ENCODE results near the gene LETM1. TPM values are rescaled to one million over a fixed set of nuclear protein-coding genes. Genes with fewer than 3 reads are reported as not detected.
"Not testable (repeated sequence)": the region's sequence is repeated elsewhere in the genome, so short reads cannot be mapped to it uniquely, and the experiment has no call there.

Gene LETM1
- polyA plus RNA-seq, 1 donor (not counting 4 experiments of a cell fraction or from before 2014, with no cell fraction given) = 25.6 TPM

DNA sequence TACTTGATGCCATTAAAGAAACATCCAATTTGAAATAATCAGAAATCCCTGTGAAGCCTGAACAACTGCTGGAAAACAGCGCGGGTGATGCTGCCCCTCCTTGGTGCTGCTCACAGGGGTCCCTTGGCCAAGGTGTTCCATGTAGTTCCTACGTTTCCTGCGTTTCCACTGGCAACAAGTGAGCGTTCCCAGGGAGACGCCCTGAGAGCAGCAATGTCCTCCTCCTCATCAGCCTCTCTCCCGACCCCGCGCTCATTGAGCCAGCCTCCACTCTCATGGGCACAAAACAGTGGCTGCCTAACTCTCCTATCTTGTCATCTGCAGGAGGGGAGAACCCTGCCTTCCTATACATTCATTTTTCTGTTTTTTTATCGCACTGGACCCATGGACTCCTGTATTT is 18.9 kb downstream of the LETM1 start:
- Histone ChIP-seq H3K36me3 (ENCODE audit: control insufficient read depth in 2 of 2, extremely low read depth in 1 of 2, insufficient read depth in 2 of 2, low read length in 2 of 2) (peaks cover 52 to 57% of the 10 kb centered on the region in 2 experiments), H3K27ac (ENCODE audit: control insufficient read depth, insufficient read depth, low read length) (no peak overlapping the region), H3K27me3 (ENCODE audit: control insufficient read depth, extremely low read depth, insufficient read depth, low read length) (no peaks in the 10 kb centered on the region), H3K4me3 (ENCODE audit: control insufficient read depth in 2 of 3, extremely low read depth in 1 of 3, insufficient read depth in 2 of 3, low read depth in 1 of 3, low read length in 3 of 3) (no peak overlapping the region), H3K9me1 (ENCODE audit: control insufficient read depth, extremely low read depth, insufficient read depth, low read length) (no peaks in the 10 kb centered on the region), H3K4me2 (ENCODE audit: control insufficient read depth, extremely low read depth, insufficient read depth, low read depth, low read length) (no peak overlapping the region), H2AFZ (ENCODE audit: control insufficient read depth, low read length) (no peak overlapping the region), H3K9ac (ENCODE audit: control insufficient read depth, extremely low read depth, insufficient read depth, low read length) (no peak overlapping the region), H3K9me3 (ENCODE audit: control insufficient read depth, low read depth, low read length) (no peaks in the 10 kb centered on the region), H3K4me1 (ENCODE audit: control insufficient read depth, extremely low read depth, insufficient read depth, low read length) (no peaks in the 10 kb centered on the region), H4K20me1 (ENCODE audit: control insufficient read depth, extremely low read depth, insufficient read depth, low read length) (peaks cover 7% of the 10 kb centered on the region), H3K79me2 (ENCODE audit: control insufficient read depth, insufficient read depth, low read length) (peaks cover 30% of the 10 kb centered on the region)
- no peak for FAIRE-seq
- no peak for TF ChIP-seq EZH2 (IDR thresholded peaks at IDR 0.05; ENCODE audit: low read length)
- TF ChIP-seq, protein P1, sequence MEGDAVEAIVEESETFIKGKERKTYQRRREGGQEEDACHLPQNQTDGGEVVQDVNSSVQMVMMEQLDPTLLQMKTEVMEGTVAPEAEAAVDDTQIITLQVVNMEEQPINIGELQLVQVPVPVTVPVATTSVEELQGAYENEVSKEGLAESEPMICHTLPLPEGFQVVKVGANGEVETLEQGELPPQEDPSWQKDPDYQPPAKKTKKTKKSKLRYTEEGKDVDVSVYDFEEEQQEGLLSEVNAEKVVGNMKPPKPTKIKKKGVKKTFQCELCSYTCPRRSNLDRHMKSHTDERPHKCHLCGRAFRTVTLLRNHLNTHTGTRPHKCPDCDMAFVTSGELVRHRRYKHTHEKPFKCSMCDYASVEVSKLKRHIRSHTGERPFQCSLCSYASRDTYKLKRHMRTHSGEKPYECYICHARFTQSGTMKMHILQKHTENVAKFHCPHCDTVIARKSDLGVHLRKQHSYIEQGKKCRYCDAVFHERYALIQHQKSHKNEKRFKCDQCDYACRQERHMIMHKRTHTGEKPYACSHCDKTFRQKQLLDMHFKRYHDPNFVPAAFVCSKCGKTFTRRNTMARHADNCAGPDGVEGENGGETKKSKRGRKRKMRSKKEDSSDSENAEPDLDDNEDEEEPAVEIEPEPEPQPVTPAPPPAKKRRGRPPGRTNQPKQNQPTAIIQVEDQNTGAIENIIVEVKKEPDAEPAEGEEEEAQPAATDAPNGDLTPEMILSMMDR (optimal IDR thresholded peaks at IDR 0.05 in 1 of 3, IDR thresholded peaks at IDR 0.05 in 1 of 3, conservative IDR thresholded peaks at IDR 0.05 in 1 of 3; ENCODE audit: extremely low read depth in 1 of 3, insufficient read depth in 2 of 3, low read length in 3 of 3) = no peak
- dilution Hi-C loops (cut with MboI; ENCODE audit: extremely low pct_ligation_motif_present, low sequenced_read_pairs) = no loop called here
- no peak for DNase-seq (ENCODE audit: low read depth, low spot score)

DNA sequence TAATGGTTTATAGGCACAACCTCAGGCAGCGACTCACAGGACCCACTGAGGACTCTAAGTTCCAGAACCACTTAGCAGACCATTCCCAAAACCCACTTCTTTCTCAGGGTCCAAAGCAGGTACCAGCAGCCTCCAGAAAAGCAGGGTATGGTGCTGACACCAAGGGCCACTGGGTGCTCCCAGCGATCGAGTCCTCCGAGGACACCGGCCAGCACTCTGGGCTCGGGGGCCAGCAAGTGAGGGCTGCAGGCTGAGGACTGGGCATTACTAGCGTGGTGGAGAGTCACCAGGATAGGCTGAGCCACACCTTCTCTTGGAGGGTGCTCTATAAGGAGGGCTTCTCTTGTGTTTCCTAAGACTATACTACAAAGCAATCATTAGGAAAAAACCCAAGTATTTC is 19.3 kb downstream of the LETM1 start:
- no peak for TF ChIP-seq EZH2 (IDR thresholded peaks at IDR 0.05; ENCODE audit: low read length)
- TF ChIP-seq, protein P1 (optimal IDR thresholded peaks at IDR 0.05 in 1 of 3, IDR thresholded peaks at IDR 0.05 in 1 of 3, conservative IDR thresholded peaks at IDR 0.05 in 1 of 3; ENCODE audit: extremely low read depth in 1 of 3, insufficient read depth in 2 of 3, low read length in 3 of 3) = no peak
- Histone ChIP-seq H3K4me2 (ENCODE audit: control insufficient read depth, extremely low read depth, insufficient read depth, low read depth, low read length) (no peak overlapping the region), H3K4me3 (ENCODE audit: control insufficient read depth in 2 of 3, extremely low read depth in 1 of 3, insufficient read depth in 2 of 3, low read depth in 1 of 3, low read length in 3 of 3) (no peak overlapping the region), H3K9me3 (ENCODE audit: control insufficient read depth, low read depth, low read length) (no peaks in the 10 kb centered on the region), H3K9ac (ENCODE audit: control insufficient read depth, extremely low read depth, insufficient read depth, low read length) (no peak overlapping the region), H3K79me2 (ENCODE audit: control insufficient read depth, insufficient read depth, low read length) (peaks cover 26% of the 10 kb centered on the region), H3K27me3 (ENCODE audit: control insufficient read depth, extremely low read depth, insufficient read depth, low read length) (no peaks in the 10 kb centered on the region), H4K20me1 (ENCODE audit: control insufficient read depth, extremely low read depth, insufficient read depth, low read length) (peaks cover 5% of the 10 kb centered on the region), H3K9me1 (ENCODE audit: control insufficient read depth, extremely low read depth, insufficient read depth, low read length) (no peaks in the 10 kb centered on the region), H3K4me1 (ENCODE audit: control insufficient read depth, extremely low read depth, insufficient read depth, low read length) (no peaks in the 10 kb centered on the region), H3K27ac (ENCODE audit: control insufficient read depth, insufficient read depth, low read length) (no peak overlapping the region), H3K36me3 (ENCODE audit: control insufficient read depth in 2 of 2, extremely low read depth in 1 of 2, insufficient read depth in 2 of 2, low read length in 2 of 2) (peaks cover 52 to 55% of the 10 kb centered on the region in 2 experiments), H2AFZ (ENCODE audit: control insufficient read depth, low read length) (no peak overlapping the region)
- dilution Hi-C loops (cut with MboI; ENCODE audit: extremely low pct_ligation_motif_present, low sequenced_read_pairs) = no loop called here
- no peak for FAIRE-seq
- DNase-seq (ENCODE audit: low read depth, low spot score) = no peak

DNA sequence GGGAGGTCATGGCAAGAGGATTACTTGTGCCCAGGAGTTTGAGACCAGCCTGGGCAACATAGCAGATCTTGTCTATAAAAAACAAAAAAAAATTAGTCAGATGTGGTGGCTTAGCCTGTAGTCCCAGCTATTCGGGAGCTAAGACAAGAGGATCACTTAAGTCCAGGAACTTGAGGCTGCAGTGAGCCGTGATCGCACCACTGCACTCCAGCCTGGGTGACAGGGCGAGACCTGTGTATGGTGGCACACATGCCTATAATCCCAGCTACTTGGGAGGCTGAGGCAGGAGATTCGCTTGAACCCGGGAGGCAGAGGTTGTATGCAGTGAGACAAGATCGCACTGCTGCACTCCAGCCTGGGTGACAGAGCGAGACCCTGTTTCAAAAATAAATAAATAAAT is 20.1 kb downstream of the LETM1 start:
- H3K9ac ChIP-seq (ENCODE audit: control insufficient read depth, extremely low read depth, insufficient read depth, low read length); H3K27me3 ChIP-seq (ENCODE audit: control insufficient read depth, extremely low read depth, insufficient read depth, low read length); H3K9me3 ChIP-seq (ENCODE audit: control insufficient read depth, low read depth, low read length); DNase-seq (ENCODE audit: low read depth, low spot score); H3K4me2 ChIP-seq (ENCODE audit: control insufficient read depth, extremely low read depth, insufficient read depth, low read depth, low read length); H3K4me3 ChIP-seq (ENCODE audit: control insufficient read depth in 2 of 3, extremely low read depth in 1 of 3, insufficient read depth in 2 of 3, low read depth in 1 of 3, low read length in 3 of 3); H3K9me1 ChIP-seq (ENCODE audit: control insufficient read depth, extremely low read depth, insufficient read depth, low read length); H3K27ac ChIP-seq (ENCODE audit: control insufficient read depth, insufficient read depth, low read length); H3K4me1 ChIP-seq (ENCODE audit: control insufficient read depth, extremely low read depth, insufficient read depth, low read length); H2AFZ ChIP-seq (ENCODE audit: control insufficient read depth, low read length); FAIRE-seq; dilution Hi-C loops (cut with MboI; ENCODE audit: extremely low pct_ligation_motif_present, low sequenced_read_pairs); H4K20me1 ChIP-seq (ENCODE audit: control insufficient read depth, extremely low read depth, insufficient read depth, low read length): not testable (repeated sequence)
- Histone ChIP-seq H3K36me3 (ENCODE audit: control insufficient read depth in 2 of 2, extremely low read depth in 1 of 2, insufficient read depth in 2 of 2, low read length in 2 of 2) (peaks cover 53 to 57% of the 10 kb centered on the region in 2 experiments), H3K79me2 (ENCODE audit: control insufficient read depth, insufficient read depth, low read length) (peaks cover 20% of the 10 kb centered on the region)

All from keratinocyte (primary cell).